ENCODE data around the gene DHCR7. TPM values are rescaled to one million over a fixed set of nuclear protein-coding genes. Genes with fewer than 3 reads are reported as not detected.

Gene DHCR7
- total and polyA plus RNA-seq, 5 donors = 28.7 to 73.5 (median 58.9) TPM

- Histone ChIP-seq H3K4me3 (ENCODE audit: low read length) (peak within 1 kb of the TSS; percentile 54), H3K27me3 (ENCODE audit: control insufficient read depth, insufficient read depth) (no peaks in the 10 kb centered on the region), H3K4me1 (ENCODE audit: control insufficient read depth, insufficient read depth, low read length) (peaks cover 2% of the 10 kb centered on the region), H3K27ac (ENCODE audit: low read length) (peak within 1 kb of the TSS; percentile 81), H3K9me3 (ENCODE audit: control insufficient read depth, low read length) (no peaks in the 10 kb centered on the region)
- WGBS = 2% methylated on average over 61 of the region's 61 CpGs
- ATAC-seq (peak; percentile 94), DNase-seq (peak; percentile 97 to 100 (median 99))
- intact Hi-C loops (cut with DNase I) = no loop called here
Observed at GRCh38 chr11:71453037-71453917, 5.1 kb upstream of the DHCR7 start, which contains the start of gene NADSYN1. TSS of gene NADSYN1 (plus strand) at chr11:71453203. CDS start at chr11:71453297, 94 bp downstream.

GRCh38 chr11:71452199-71453036 lies 4.2 kb upstream of the DHCR7 start:
- peaks cover 2% of the 10 kb centered on the region for H3K4me1 ChIP-seq (ENCODE audit: control insufficient read depth, insufficient read depth, low read length)
- DNase-seq (peak in 2 of 3 donors; percentile 76 to 81), ATAC-seq (no peak)
- WGBS = 7% methylated on average over 40 of the region's 40 CpGs
- no peaks in the 10 kb centered on the region for H3K9me3 ChIP-seq (ENCODE audit: control insufficient read depth, low read length)
- no peaks in the 10 kb centered on the region for H3K27me3 ChIP-seq (ENCODE audit: control insufficient read depth, insufficient read depth)
- peak overlapping the region; percentile 81 for H3K27ac ChIP-seq (ENCODE audit: low read length)
- peak overlapping the region; percentile 54 for H3K4me3 ChIP-seq (ENCODE audit: low read length)
- intact Hi-C loops (cut with DNase I) = no loop called here

- peak in 1 of 3 donors; percentile 48 for DNase-seq
- Histone ChIP-seq H3K9me3 (ENCODE audit: control insufficient read depth, low read length) (no peaks in the 10 kb centered on the region), H3K27me3 (ENCODE audit: control insufficient read depth, insufficient read depth) (no peaks in the 10 kb centered on the region), H3K4me1 (ENCODE audit: control insufficient read depth, insufficient read depth, low read length) (peaks cover 2% of the 10 kb centered on the region), H3K27ac (ENCODE audit: low read length) (peak overlapping the region; percentile 34), H3K4me3 (ENCODE audit: low read length) (peak overlapping the region; percentile 54)
- WGBS = 68% methylated on average over 9 of the region's 9 CpGs
- intact Hi-C loops (cut with DNase I) = no loop called here
- ATAC-seq = no peak
Observed at GRCh38 chr11:71451596-71452198, 3.5 kb upstream of the DHCR7 start.

GRCh38 chr11:71450939-71451338 lies 2.7 kb upstream of the DHCR7 start:
- no peaks in the 10 kb centered on the region for H3K27me3 ChIP-seq (ENCODE audit: control insufficient read depth, insufficient read depth)
- ATAC-seq (no peak), DNase-seq (no peak)
- H3K9me3 ChIP-seq (ENCODE audit: control insufficient read depth, low read length) = no peaks in the 10 kb centered on the region
- H3K4me3 ChIP-seq (ENCODE audit: low read length) = no peak overlapping the region
- H3K27ac ChIP-seq (ENCODE audit: low read length) = no peak overlapping the region
- peaks cover 2% of the 10 kb centered on the region for H3K4me1 ChIP-seq (ENCODE audit: control insufficient read depth, insufficient read depth, low read length)
- intact Hi-C loops (cut with DNase I) = no loop called here
- WGBS = 81% methylated on average over 3 of the region's 3 CpGs

GRCh38 chr11:71450507-71450906 lies 2.3 kb upstream of the DHCR7 start:
- intact Hi-C loops (cut with DNase I) = no loop called here
- peaks cover 2% of the 10 kb centered on the region for H3K4me1 ChIP-seq (ENCODE audit: control insufficient read depth, insufficient read depth, low read length)

GRCh38 chr11:71449596-71449995 lies 1.4 kb upstream of the DHCR7 start:
- whole genome bisulfite sequencing = 48% methylated on average over 6 of the region's 6 CpGs
- DNase-seq = no peak
- intact Hi-C loops (cut with DNase I) = no loop called here
- Histone ChIP-seq H3K27ac (ENCODE audit: low read length) (no peak overlapping the region), H3K4me3 (ENCODE audit: low read length) (no peak overlapping the region), H3K9me3 (ENCODE audit: control insufficient read depth, low read length) (no peaks in the 10 kb centered on the region), H3K4me1 (ENCODE audit: control insufficient read depth, insufficient read depth, low read length) (peaks cover 2% of the 10 kb centered on the region), H3K27me3 (ENCODE audit: control insufficient read depth, insufficient read depth) (no peaks in the 10 kb centered on the region)
- no peak for ATAC-seq

More at GRCh38 chr11:71450507-71450906, 2.3 kb upstream of the DHCR7 start:
- no peak overlapping the region for H3K27ac ChIP-seq (ENCODE audit: low read length)
- 63% methylated on average over 2 of the region's 2 CpGs for WGBS
- DNase-seq (no peak), ATAC-seq (no peak)
- no peaks in the 10 kb centered on the region for H3K9me3 ChIP-seq (ENCODE audit: control insufficient read depth, low read length)
- H3K4me3 ChIP-seq (ENCODE audit: low read length) = no peak overlapping the region
- no peaks in the 10 kb centered on the region for H3K27me3 ChIP-seq (ENCODE audit: control insufficient read depth, insufficient read depth)

- Histone ChIP-seq H3K27me3 (ENCODE audit: control insufficient read depth, insufficient read depth) (no peaks in the 10 kb centered on the region), H3K27ac (ENCODE audit: low read length) (peak overlapping the region; percentile 31), H3K4me3 (ENCODE audit: low read length) (peak overlapping the region; percentile 47), H3K4me1 (ENCODE audit: control insufficient read depth, insufficient read depth, low read length) (no peaks in the 10 kb centered on the region), H3K9me3 (ENCODE audit: control insufficient read depth, low read length) (no peaks in the 10 kb centered on the region)
- no peak for DNase-seq
- intact Hi-C loops (cut with DNase I) = no loop called here
- peak; percentile 47 for ATAC-seq
- WGBS = 1% methylated on average over 30 of the region's 31 CpGs
Observed at GRCh38 chr11:71447791-71448256, 369 bp downstream of the DHCR7 start.

- WGBS = 60% methylated on average over 9 of the region's 9 CpGs
- intact Hi-C loops (cut with DNase I) = no loop called here
- no peaks in the 10 kb centered on the region for H3K4me1 ChIP-seq (ENCODE audit: control insufficient read depth, insufficient read depth, low read length)
- H3K27me3 ChIP-seq (ENCODE audit: control insufficient read depth, insufficient read depth) = no peaks in the 10 kb centered on the region
- DNase-seq = peak in 2 of 3 donors; percentile 43 to 63
- ATAC-seq = no peak
- H3K4me3 ChIP-seq (ENCODE audit: low read length) = peak overlapping the region; percentile 47
- H3K9me3 ChIP-seq (ENCODE audit: control insufficient read depth, low read length) = no peaks in the 10 kb centered on the region
- H3K27ac ChIP-seq (ENCODE audit: low read length) = peak overlapping the region; percentile 30
Observed at GRCh38 chr11:71446942-71447688, 1.1 kb downstream of the DHCR7 start.

GRCh38 chr11:71446150-71446549 lies 2.0 kb downstream of the DHCR7 start:
- WGBS = 96% methylated on average over 1 of the region's 1 CpG
- no peak for ATAC-seq

GRCh38 chr11:71444811-71445210 lies 3.4 kb downstream of the DHCR7 start:
- H3K27ac ChIP-seq (ENCODE audit: low read length) = no peak overlapping the region
- H3K4me3 ChIP-seq (ENCODE audit: low read length) = no peak overlapping the region
- no peak for ATAC-seq
- 98% methylated on average over 6 of the region's 6 CpGs for WGBS
- DNase-seq = no peak
- no peaks in the 10 kb centered on the region for H3K4me1 ChIP-seq (ENCODE audit: control insufficient read depth, insufficient read depth, low read length)
- intact Hi-C loops (cut with DNase I) = no loop called here
- no peaks in the 10 kb centered on the region for H3K9me3 ChIP-seq (ENCODE audit: control insufficient read depth, low read length)
- H3K27me3 ChIP-seq (ENCODE audit: control insufficient read depth, insufficient read depth) = no peaks in the 10 kb centered on the region

More at GRCh38 chr11:71446150-71446549, 2.0 kb downstream of the DHCR7 start:
- Histone ChIP-seq H3K9me3 (ENCODE audit: control insufficient read depth, low read length) (no peaks in the 10 kb centered on the region), H3K4me3 (ENCODE audit: low read length) (no peak overlapping the region), H3K27ac (ENCODE audit: low read length) (no peak overlapping the region), H3K4me1 (ENCODE audit: control insufficient read depth, insufficient read depth, low read length) (no peaks in the 10 kb centered on the region), H3K27me3 (ENCODE audit: control insufficient read depth, insufficient read depth) (no peaks in the 10 kb centered on the region)
- no peak for DNase-seq
- intact Hi-C loops (cut with DNase I) = no loop called here
